WTC11 (cell line): ENCODE results near the gene IMP3. TPM values are rescaled to one million over a fixed set of nuclear protein-coding genes. Genes with fewer than 3 reads are reported as not detected.
A peak's percentile ranks its signal among the peaks of the same experiment; 100 is the strongest.

ENCODE experiments used
- ATF1 ChIP-seq: sonication (generic); formaldehyde crosslinking; IDR thresholded peaks from 2 replicates; pipeline ENCODE4 v1.8.1; 2023; ENCODE audit warnings: mild to moderate bottlenecking, moderate library complexity, missing genetic modification reagents
- EMX1 ChIP-seq: fragments of 250-450 bp; sonication (Bioruptor Pico); IDR thresholded peaks from 2 replicates; pipeline ENCODE4 v1.8.0; 2021; ENCODE audit warnings: mild to moderate bottlenecking
- ESRRA ChIP-seq: sonication (generic); formaldehyde crosslinking; IDR thresholded peaks from 2 replicates; pipeline ENCODE4 v1.8.1; 2022; ENCODE audit warnings: mild to moderate bottlenecking, missing genetic modification reagents, borderline replicate concordance
- ETV6 ChIP-seq: sonication (generic); formaldehyde crosslinking; IDR thresholded peaks from 2 replicates; pipeline ENCODE4 v1.8.1; 2022; ENCODE audit warnings: mild to moderate bottlenecking, missing genetic modification reagents
- FOXJ3 ChIP-seq: sonication (generic); formaldehyde crosslinking; IDR thresholded peaks from 2 replicates; pipeline ENCODE4 v1.9.0; 2021; ENCODE audit warnings: missing genetic modification reagents, mild to moderate bottlenecking, borderline replicate concordance
- FOXK1 ChIP-seq: sonication (generic); formaldehyde crosslinking; IDR thresholded peaks from 2 replicates; pipeline ENCODE4 v1.8.0; 2022; ENCODE audit warnings: mild to moderate bottlenecking, moderate library complexity, missing genetic modification reagents
- KAT7 ChIP-seq: sonication (generic); formaldehyde crosslinking; IDR thresholded peaks from 2 replicates; pipeline ENCODE4 v1.8.1; 2023; ENCODE audit warnings: missing genetic modification reagents, mild to moderate bottlenecking, borderline replicate concordance
- NFYB ChIP-seq: sonication (generic); formaldehyde crosslinking; conservative IDR thresholded peaks from 2 replicates; pipeline ENCODE4 v1.8.0; 2022; ENCODE audit warnings: low read depth, missing genetic modification reagents
- RORB ChIP-seq: fragments of 250-450 bp; sonication (Bioruptor Pico); IDR thresholded peaks from 2 replicates; pipeline ENCODE4 v1.9.0; 2021; ENCODE audit warnings: mild to moderate bottlenecking
- TP53 ChIP-seq: sonication (generic); formaldehyde crosslinking; IDR thresholded peaks from 2 replicates; pipeline ENCODE4 v1.8.1; 2023; ENCODE audit warnings: mild to moderate bottlenecking, missing genetic modification reagents
- ZNF121 ChIP-seq: sonication (generic); formaldehyde crosslinking; IDR thresholded peaks from 2 replicates; pipeline ENCODE4 v1.8.0; 2023; ENCODE audit warnings: missing genetic modification reagents
- ZNF317 ChIP-seq: sonication (generic); formaldehyde crosslinking; IDR thresholded peaks from 2 replicates; pipeline ENCODE4 v1.8.1; 2023; ENCODE audit warnings: low read depth, mild to moderate bottlenecking, moderate library complexity, missing genetic modification reagents, borderline replicate concordance
- ZNF423 ChIP-seq: fragments of 250-450 bp; sonication (Bioruptor Pico); IDR thresholded peaks from 2 replicates; pipeline ENCODE4 v2.1.2; 2022; ENCODE audit warnings: mild to moderate bottlenecking, moderate library complexity
- total RNA-seq: library from RNA; stranded (reverse); gene quantifications from 3 replicates; pipeline ENCODE4 v1.2.3, GENCODE V29; 2021
- TF ChIP-seq, protein P1 (sequence below): sonication (generic); formaldehyde crosslinking; IDR thresholded peaks from 2 replicates; pipeline ENCODE4 v1.8.1; 2023; ENCODE audit warnings: mild to moderate bottlenecking, missing genetic modification reagents, moderate library complexity
- TF ChIP-seq, protein P2 (sequence below): fragments of 250-450 bp; sonication (Bioruptor Pico); IDR thresholded peaks from 2 replicates; pipeline ENCODE4 v1.8.0; 2021; ENCODE audit warnings: mild to moderate bottlenecking
- TF ChIP-seq, protein P3 (sequence below): fragments of 250-450 bp; sonication (Bioruptor Pico); IDR thresholded peaks from 2 replicates; pipeline ENCODE4 v1.9.0; 2021; ENCODE audit warnings: mild to moderate bottlenecking
- TF ChIP-seq, protein P4 (sequence below): sonication (generic); formaldehyde crosslinking; IDR thresholded peaks from 2 replicates; pipeline ENCODE4 v1.8.1; 2022; ENCODE audit warnings: low read depth, mild to moderate bottlenecking, moderate library complexity, missing genetic modification reagents, borderline replicate concordance
- TF ChIP-seq, protein P5 (sequence below): sonication (generic); formaldehyde crosslinking; IDR thresholded peaks from 2 replicates; pipeline ENCODE4 v1.8.1; 2022; ENCODE audit warnings: mild to moderate bottlenecking, missing genetic modification reagents, moderate library complexity, borderline replicate concordance
- TF ChIP-seq, protein P6 (sequence below): fragments of 250-450 bp; sonication (Bioruptor Pico); IDR thresholded peaks from 2 replicates; pipeline ENCODE4 v1.9.0; 2021; ENCODE audit warnings: mild to moderate bottlenecking, borderline replicate concordance
- TF ChIP-seq, protein P7 (sequence below): sonication (generic); formaldehyde crosslinking; IDR thresholded peaks from 2 replicates; pipeline ENCODE4 v1.8.0; 2022; ENCODE audit warnings: mild to moderate bottlenecking, missing genetic modification reagents
- TF ChIP-seq, protein P8 (sequence below): sonication (generic); formaldehyde crosslinking; IDR thresholded peaks from 2 replicates; pipeline ENCODE4 v1.8.0; 2022; ENCODE audit warnings: mild to moderate bottlenecking, missing genetic modification reagents
- TF ChIP-seq, protein P9 (sequence below): sonication (generic); formaldehyde crosslinking; IDR thresholded peaks from 2 replicates; pipeline ENCODE4 v1.8.1; 2023; ENCODE audit warnings: mild to moderate bottlenecking, missing genetic modification reagents, moderate library complexity

IMP3 gene
- total RNA-seq, 1 experiment from 2014 or later, result 107 TPM

DNA sequence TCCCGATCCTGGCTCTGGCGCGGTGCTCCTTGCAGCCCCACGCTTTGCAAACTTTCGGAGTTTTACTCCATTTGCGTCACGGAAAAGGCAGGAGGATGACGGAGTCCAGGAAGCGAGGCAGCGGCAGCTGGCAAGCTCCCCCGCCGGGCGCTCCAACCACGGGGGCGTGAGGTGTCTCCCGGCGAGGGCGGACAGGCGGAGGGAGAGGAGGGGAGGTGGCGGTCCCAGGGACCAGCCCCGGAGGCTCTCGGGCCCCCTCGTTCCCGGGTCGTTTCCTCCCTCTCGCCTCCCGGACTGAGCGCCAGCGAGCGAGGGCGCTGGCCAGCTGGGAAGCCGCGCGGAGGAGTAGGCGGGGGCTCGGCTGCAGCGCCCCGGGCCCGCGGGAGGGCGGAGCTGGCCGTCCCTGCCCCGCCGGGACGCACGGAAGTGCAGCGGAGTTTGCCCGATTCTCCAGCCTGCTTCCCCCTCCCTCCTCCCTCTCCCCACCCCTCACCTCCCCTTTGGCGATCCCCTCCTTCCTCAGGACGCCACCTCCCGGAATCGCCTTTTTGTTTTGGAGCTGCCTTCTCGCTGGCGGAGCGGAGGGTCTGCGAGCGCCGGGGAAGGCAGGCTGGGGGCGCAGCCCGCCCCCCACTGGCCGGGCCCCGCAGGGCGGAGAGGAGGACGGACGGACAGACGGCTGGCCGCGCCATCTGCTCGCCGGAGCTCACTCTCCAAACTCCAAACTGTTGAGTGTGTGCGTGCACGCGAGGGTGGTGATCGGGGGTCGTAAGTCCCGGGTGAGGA, 7.5 kb upstream of the IMP3 start, which contains the start of gene SNX33 (continued):
- TF ChIP-seq FOXJ3 (CRISPR knock-in tag) (no peak), ETV6 (peak; percentile 47), NFYB (CRISPR knock-in tag) (no peak), ATF1 (no peak), ZNF121 (CRISPR knock-in tag) (no peak), RORB (CRISPR knock-in tag) (no peak), ESRRA (no peak), ZNF317 (no peak), ZNF423 (CRISPR knock-in tag) (0 out of 2 replicates have a peak, but pooled peaks have one; percentile 0), TP53 (CRISPR knock-in tag) (no peak), KAT7 (no peak), FOXK1 (peak; percentile 57; the same call in 1 of the 2 replicates), EMX1 (CRISPR knock-in tag) (no peak)
- TF ChIP-seq, protein P1, sequence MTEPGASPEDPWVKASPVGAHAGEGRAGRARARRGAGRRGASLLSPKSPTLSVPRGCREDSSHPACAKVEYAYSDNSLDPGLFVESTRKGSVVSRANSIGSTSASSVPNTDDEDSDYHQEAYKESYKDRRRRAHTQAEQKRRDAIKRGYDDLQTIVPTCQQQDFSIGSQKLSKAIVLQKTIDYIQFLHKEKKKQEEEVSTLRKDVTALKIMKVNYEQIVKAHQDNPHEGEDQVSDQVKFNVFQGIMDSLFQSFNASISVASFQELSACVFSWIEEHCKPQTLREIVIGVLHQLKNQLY (CRISPR knock-in tag), result no peak
- TF ChIP-seq, protein P2, sequence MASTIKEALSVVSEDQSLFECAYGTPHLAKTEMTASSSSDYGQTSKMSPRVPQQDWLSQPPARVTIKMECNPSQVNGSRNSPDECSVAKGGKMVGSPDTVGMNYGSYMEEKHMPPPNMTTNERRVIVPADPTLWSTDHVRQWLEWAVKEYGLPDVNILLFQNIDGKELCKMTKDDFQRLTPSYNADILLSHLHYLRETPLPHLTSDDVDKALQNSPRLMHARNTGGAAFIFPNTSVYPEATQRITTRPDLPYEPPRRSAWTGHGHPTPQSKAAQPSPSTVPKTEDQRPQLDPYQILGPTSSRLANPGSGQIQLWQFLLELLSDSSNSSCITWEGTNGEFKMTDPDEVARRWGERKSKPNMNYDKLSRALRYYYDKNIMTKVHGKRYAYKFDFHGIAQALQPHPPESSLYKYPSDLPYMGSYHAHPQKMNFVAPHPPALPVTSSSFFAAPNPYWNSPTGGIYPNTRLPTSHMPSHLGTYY (CRISPR knock-in tag), result no peak
- TF ChIP-seq, protein P3, sequence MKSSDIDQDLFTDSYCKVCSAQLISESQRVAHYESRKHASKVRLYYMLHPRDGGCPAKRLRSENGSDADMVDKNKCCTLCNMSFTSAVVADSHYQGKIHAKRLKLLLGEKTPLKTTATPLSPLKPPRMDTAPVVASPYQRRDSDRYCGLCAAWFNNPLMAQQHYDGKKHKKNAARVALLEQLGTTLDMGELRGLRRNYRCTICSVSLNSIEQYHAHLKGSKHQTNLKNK (CRISPR knock-in tag), result no peak
- TF ChIP-seq, protein P4, sequence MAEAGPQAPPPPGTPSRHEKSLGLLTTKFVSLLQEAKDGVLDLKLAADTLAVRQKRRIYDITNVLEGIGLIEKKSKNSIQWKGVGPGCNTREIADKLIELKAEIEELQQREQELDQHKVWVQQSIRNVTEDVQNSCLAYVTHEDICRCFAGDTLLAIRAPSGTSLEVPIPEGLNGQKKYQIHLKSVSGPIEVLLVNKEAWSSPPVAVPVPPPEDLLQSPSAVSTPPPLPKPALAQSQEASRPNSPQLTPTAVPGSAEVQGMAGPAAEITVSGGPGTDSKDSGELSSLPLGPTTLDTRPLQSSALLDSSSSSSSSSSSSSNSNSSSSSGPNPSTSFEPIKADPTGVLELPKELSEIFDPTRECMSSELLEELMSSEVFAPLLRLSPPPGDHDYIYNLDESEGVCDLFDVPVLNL (CRISPR knock-in tag), result no peak
- TF ChIP-seq, protein P5, sequence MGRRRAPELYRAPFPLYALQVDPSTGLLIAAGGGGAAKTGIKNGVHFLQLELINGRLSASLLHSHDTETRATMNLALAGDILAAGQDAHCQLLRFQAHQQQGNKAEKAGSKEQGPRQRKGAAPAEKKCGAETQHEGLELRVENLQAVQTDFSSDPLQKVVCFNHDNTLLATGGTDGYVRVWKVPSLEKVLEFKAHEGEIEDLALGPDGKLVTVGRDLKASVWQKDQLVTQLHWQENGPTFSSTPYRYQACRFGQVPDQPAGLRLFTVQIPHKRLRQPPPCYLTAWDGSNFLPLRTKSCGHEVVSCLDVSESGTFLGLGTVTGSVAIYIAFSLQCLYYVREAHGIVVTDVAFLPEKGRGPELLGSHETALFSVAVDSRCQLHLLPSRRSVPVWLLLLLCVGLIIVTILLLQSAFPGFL (CRISPR knock-in tag), result no peak
- TF ChIP-seq, protein P6, sequence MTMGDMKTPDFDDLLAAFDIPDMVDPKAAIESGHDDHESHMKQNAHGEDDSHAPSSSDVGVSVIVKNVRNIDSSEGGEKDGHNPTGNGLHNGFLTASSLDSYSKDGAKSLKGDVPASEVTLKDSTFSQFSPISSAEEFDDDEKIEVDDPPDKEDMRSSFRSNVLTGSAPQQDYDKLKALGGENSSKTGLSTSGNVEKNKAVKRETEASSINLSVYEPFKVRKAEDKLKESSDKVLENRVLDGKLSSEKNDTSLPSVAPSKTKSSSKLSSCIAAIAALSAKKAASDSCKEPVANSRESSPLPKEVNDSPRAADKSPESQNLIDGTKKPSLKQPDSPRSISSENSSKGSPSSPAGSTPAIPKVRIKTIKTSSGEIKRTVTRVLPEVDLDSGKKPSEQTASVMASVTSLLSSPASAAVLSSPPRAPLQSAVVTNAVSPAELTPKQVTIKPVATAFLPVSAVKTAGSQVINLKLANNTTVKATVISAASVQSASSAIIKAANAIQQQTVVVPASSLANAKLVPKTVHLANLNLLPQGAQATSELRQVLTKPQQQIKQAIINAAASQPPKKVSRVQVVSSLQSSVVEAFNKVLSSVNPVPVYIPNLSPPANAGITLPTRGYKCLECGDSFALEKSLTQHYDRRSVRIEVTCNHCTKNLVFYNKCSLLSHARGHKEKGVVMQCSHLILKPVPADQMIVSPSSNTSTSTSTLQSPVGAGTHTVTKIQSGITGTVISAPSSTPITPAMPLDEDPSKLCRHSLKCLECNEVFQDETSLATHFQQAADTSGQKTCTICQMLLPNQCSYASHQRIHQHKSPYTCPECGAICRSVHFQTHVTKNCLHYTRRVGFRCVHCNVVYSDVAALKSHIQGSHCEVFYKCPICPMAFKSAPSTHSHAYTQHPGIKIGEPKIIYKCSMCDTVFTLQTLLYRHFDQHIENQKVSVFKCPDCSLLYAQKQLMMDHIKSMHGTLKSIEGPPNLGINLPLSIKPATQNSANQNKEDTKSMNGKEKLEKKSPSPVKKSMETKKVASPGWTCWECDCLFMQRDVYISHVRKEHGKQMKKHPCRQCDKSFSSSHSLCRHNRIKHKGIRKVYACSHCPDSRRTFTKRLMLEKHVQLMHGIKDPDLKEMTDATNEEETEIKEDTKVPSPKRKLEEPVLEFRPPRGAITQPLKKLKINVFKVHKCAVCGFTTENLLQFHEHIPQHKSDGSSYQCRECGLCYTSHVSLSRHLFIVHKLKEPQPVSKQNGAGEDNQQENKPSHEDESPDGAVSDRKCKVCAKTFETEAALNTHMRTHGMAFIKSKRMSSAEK (CRISPR knock-in tag), result no peak
- TF ChIP-seq, protein P7, sequence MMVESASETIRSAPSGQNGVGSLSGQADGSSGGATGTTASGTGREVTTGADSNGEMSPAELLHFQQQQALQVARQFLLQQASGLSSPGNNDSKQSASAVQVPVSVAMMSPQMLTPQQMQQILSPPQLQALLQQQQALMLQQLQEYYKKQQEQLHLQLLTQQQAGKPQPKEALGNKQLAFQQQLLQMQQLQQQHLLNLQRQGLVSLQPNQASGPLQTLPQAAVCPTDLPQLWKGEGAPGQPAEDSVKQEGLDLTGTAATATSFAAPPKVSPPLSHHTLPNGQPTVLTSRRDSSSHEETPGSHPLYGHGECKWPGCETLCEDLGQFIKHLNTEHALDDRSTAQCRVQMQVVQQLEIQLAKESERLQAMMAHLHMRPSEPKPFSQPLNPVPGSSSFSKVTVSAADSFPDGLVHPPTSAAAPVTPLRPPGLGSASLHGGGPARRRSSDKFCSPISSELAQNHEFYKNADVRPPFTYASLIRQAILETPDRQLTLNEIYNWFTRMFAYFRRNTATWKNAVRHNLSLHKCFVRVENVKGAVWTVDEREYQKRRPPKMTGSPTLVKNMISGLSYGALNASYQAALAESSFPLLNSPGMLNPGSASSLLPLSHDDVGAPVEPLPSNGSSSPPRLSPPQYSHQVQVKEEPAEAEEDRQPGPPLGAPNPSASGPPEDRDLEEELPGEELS (CRISPR knock-in tag), result no peak
- TF ChIP-seq, protein P8, sequence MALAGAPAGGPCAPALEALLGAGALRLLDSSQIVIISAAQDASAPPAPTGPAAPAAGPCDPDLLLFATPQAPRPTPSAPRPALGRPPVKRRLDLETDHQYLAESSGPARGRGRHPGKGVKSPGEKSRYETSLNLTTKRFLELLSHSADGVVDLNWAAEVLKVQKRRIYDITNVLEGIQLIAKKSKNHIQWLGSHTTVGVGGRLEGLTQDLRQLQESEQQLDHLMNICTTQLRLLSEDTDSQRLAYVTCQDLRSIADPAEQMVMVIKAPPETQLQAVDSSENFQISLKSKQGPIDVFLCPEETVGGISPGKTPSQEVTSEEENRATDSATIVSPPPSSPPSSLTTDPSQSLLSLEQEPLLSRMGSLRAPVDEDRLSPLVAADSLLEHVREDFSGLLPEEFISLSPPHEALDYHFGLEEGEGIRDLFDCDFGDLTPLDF (CRISPR knock-in tag), result no peak
- TF ChIP-seq, protein P9, sequence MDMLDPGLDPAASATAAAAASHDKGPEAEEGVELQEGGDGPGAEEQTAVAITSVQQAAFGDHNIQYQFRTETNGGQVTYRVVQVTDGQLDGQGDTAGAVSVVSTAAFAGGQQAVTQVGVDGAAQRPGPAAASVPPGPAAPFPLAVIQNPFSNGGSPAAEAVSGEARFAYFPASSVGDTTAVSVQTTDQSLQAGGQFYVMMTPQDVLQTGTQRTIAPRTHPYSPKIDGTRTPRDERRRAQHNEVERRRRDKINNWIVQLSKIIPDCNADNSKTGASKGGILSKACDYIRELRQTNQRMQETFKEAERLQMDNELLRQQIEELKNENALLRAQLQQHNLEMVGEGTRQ (CRISPR knock-in tag), result 0 out of 2 replicates have a peak, but pooled peaks have one; percentile 16
